ENCODE data around the gene PDLIM4.

Gene PDLIM4

DNA sequence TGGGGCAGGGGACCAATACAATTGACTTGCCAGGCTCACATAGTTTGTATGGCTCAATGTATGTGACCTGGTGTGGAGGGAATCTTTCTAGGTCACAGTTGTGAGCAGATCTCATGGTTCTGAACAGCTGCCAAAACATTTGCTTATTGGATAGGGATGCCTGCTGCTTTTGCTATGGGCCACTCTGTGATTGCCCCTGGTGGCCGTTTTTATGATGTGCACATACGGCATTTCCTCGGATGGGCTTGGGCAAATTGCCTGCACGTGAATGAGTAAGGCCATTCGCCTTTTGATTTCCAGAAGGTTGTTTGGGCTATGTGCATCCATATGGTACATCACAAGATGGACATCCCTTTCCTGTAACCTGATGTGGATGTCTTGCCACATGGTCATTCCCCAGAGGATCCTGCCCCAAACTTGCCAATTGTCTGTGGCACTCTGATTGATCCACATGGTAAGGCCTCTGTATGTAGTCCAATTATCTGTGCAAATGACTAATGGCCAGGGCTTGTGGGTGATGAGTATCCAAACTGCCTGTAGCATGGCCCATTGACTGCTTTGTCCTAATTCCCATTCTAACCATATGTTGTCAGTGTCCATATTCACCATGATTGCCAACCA, 26.0 kb downstream of the PDLIM4 start:
- no peak for DNase-seq (ENCODE audit: low read depth)

DNA sequence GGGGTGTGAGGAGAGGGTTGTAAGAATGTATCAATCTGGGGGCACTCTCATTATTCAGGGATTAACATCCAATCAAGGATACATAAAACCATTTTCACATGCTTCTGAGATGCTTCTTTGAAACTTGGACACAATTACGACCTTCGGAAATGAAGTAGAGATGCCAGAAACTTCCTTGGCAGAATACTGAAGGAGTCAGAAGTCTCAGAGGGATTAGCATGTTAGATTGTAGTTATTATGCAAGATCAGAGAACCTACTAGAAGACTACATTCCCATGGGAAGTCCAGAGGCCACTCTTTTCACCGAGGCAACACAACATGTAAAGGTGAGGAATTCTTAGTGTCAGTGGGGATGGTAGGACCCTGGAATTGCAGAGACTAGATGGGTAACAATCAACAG, 31.6 kb downstream of the PDLIM4 start:
- no peak for DNase-seq (ENCODE audit: low read depth)

- DNase-seq (ENCODE audit: low read depth) = no peak
These were observed 33.5 kb downstream of the PDLIM4 start for GRCh38 chr5:132291026-132291425.

DNA sequence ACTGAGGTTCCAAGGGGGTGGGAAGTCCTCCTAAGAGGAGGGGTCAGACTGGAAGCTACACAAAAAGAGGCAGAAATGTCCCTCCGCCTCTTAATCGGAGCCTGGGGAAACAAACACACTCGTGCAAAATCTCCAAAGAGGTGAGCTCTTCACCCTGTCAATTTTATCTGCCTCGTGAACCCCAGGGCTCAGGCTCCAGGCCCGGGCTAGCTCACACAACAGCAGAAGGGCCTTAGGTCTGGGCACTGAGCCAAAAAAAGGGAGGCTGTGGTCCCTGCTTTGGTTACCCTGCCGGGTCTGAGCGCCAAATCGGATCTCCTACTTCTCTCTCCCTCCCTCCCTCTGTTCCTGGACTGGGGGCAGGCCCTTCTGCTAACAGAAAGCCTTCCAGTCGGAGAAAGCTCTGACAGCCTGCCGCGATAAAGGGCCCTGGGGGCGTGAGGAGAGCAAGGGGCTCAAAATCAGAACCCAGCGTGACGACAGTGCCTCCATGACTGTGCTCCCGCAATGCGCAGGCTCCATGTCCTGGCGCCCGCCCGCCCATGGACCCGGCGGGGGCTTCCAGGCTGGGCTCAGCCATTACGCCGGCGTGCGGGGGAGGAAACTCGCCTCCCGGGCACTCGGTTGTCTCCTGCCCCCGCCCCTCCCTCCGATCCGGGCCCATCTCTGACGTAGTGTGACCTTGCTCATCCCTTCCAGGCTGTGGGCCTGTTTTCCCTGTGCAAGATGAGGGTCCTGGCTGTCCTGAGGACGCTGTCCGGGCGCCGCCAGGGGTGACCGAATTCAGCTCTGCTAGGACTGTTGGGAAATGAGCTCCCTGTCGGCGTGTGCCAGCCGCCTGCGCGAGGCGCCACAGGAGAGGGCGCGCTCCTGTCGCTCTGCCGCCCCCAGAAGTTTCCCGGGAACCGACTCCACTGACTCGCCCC, 35.8 kb downstream of the PDLIM4 start:
- peak; percentile 71 for DNase-seq (ENCODE audit: low read depth)

GRCh38 chr5:132293992-132294727, 36.7 kb downstream of the PDLIM4 start, which contains the start of gene SLC22A4:
TSS of gene SLC22A4 (plus strand) at chr5:132294394. CDS start at chr5:132294617, 223 bp downstream.
- DNase-seq (ENCODE audit: low read depth) = peak; percentile 81

DNA sequence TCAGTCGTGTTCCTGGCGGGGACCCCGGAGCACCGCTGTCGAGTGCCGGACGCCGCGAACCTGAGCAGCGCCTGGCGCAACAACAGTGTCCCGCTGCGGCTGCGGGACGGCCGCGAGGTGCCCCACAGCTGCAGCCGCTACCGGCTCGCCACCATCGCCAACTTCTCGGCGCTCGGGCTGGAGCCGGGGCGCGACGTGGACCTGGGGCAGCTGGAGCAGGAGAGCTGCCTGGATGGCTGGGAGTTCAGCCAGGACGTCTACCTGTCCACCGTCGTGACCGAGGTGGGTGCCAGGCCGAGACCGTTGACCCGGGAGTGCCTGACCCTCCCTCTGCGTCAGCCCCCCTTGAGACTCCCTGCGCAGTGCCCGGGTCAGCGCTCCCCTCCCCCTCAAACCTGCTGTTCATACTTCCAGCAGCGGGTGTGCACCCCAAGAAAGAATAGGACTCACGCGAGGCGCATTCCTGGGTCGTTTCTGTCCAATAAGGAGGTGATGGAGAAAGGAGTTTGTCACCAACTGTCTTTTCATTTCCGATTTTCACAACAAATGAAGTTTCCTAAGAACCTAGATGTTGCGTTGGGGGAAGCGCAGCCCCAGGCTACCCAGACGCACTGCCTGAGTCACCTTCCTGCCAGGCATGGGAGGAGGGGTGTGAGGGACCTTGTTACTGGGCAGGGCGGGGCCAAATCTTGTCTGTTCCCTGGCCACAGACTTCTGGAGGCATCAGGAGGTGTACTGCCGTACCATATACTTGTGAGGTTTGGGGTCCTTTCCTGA, 37.4 kb downstream of the PDLIM4 start:
- peak; percentile 73 for DNase-seq (ENCODE audit: low read depth)

- no peak for DNase-seq (ENCODE audit: low read depth)
These were observed 38.3 kb downstream of the PDLIM4 start for GRCh38 chr5:132295505-132296411.

GRCh38 chr5:132296412-132297016, 39.0 kb downstream of the PDLIM4 start:
- no peak for DNase-seq (ENCODE audit: low read depth)

GRCh38 chr5:132297211-132297940, 39.9 kb downstream of the PDLIM4 start:
- DNase-seq (ENCODE audit: low read depth) = no peak

DNA sequence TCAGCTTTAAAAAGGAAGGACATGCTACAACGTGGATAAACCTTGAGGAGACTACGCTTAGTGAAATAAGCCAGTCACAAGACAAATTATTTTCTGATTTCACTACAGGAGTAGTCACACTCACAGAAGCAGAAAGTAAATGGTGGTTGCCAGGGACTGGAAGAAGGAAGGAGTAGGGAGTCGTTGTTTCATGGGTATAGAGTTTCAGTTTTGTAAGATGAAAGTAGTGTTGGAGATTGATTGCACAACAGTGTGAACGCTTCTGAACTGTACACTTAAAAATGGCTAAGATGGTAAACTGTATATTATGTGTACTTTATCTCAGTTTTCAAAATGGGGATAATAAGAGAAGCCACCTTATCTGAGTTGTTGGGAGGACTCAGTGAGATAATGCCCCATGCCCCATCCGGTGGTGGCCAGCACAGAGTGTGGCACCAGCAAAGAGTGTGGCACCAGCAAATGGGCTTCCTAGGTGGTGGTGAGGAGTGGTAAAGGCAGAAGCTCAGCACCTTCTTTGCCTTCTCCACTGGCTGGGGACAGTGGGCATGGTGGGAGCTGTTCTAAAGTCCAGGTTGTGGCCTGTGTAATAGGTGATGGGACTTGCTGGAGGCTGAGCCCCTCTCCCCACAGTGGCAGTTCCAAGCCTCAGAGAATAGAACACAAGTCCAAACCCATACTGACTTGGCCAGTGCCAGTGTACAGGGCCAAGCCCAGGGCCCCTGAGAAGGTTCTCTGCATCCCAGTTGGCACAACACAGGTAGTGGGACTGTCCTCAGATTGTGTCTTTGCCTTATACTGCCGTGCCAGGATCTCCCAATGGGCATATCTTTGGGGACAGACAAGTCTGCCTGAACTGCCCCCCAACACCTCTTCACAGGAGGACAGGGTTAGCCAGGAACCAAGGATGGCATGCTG, 41.1 kb downstream of the PDLIM4 start:
- no peak for DNase-seq (ENCODE audit: low read depth)

DNA sequence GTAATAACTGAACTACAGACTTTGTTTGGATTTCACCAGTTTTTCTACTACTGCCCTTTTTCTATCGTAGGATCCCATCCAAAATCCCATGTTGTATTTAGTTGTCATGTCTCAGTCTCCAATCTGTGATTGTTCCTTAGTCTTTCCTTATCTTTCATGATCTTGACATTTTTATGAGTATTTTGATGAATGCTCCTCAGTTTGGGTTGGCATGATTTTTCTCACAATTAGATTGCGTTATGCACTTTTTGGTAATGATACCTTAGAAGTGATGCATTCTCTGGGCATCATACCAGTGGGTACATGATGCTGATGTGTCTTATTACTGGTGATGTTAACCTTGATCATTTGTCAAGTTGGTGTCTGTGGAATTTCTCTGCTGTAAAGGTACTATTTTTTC, 42.4 kb downstream of the PDLIM4 start:
- DNase-seq (ENCODE audit: low read depth) = no peak

DNA sequence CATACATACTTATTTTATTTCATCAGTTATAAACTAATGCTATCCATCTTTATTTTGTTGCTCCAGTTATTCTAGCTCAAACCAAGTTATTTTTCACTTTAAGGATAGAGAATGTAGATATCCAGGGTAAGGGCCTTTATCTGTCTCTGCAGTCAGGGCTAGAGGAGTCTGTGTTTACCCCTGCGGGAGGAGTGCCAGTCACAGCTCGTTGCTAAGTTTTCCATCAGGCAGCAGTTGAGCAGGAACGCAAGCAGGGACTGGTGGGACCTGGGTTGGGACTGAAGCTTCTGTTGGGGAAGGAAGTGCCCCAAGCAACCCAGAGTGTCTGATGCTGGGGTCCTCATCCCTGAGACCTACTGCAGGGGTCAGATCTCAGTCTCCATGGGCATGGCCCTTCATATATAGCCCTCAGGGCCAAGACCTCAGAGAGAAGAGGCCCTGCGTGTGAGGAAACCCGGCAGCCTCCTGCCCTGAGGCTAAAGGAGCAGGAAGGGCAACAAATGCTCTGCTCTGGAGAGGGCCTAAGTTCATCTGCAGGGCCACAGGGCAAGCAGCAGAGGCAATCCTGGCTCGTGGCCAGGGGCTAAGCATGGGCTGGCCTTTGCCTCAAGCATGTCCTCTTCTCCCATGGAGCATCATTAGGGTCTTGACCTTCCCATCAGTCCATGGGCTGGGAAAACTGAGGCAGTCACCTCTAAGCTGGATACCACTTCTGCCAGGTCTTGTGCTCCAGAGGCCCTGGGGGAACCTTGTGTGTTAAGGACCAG, 43.3 kb downstream of the PDLIM4 start:
- no peak for DNase-seq (ENCODE audit: low read depth)

DNA sequence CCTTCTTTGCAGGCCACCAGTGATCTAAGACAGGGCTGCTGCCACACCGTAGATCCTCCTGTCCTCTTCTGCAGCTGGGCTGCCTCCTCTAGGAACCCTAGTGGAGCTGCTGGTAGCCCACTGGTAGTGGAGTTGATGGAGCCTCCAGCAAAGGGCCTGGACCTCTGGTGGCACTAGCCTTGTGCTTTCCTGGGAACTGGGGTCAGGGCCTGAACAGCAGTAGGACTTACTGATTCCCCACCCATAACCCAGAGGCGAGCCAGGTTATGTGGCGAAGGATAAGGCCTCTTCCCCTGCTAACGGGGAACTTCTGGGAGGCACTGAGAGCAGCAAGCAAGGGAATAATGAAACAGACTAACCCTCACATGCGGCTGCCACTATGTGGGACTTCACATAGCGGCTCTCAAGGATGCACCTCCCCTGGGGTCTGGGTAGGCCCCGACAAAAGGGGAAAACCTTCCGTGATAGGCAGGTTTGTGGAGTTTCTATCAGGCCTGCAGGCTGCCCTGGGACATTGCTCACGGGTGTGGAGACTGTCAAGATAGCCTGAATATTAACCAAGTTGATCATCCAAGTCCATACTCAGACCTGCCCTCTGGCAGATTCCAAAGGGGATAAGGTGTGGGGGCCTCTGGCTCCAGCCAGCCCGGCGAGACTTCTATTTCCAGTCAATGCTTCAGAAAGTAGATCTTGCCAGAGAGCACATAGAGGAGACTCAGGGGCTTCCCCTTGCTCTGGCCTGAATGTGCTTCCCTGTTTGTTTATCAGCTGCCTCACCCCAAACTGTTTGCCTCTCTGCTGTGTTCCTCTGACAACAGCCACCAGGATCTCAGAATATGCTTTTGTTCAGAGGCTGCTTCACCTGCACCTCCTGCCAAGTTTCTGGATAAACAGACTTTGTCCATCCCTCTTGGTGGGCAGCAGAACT, 44.1 kb downstream of the PDLIM4 start:
- no peak for DNase-seq (ENCODE audit: low read depth)

- no peak for DNase-seq (ENCODE audit: low read depth)
These were observed 44.9 kb downstream of the PDLIM4 start for GRCh38 chr5:132302413-132302812.

GRCh38 chr5:132303589-132303988, 46.1 kb downstream of the PDLIM4 start:
- no peak for DNase-seq (ENCODE audit: low read depth)

DNA sequence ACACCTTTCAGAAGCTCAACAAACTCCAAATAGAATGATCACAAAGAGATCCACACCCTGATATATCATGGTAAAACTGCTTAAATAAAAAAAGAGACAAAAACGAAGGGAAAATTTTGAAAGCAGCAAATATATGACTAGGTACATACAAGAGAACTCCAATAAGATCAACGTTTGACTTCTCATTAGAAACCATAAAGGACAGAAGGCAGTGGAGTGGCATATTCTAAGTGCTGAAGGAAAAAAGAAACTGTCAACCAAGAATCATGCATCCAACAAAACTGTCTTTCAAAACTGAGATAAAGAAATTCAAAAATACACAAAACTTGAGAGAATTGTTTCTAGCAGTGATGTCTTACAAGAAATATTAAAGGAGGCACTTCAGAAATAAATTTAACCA, 47.9 kb downstream of the PDLIM4 start:
- no peak for DNase-seq (ENCODE audit: low read depth)

- DNase-seq (ENCODE audit: low read depth) = no peak
These were observed 51.2 kb downstream of the PDLIM4 start for GRCh38 chr5:132308701-132309100.
